Bronchial epithelial cell (primary cell): ENCODE data around the gene KCNH5. TPM values are rescaled to one million over a fixed set of nuclear protein-coding genes. Genes with fewer than 3 reads are reported as not detected.

Experiments used
- DNase-seq: peaks from one replicate; pipeline ENCODE4 v3.0.0-alpha.2; 2010; ENCODE audit warnings: low read depth
- FAIRE-seq: peaks from 2 replicates; lab custom pipeline; 2011; peaks lifted over from hg19 to GRCh38; lab: Jason Lieb, UNC
- H3K27me3 ChIP-seq: 2 replicates; pipeline ENCODE4 v1.5.1; 2011; ENCODE audit warnings: low read length; ENCODE audit not compliant: control insufficient read depth, insufficient read depth
- H3K36me3 ChIP-seq: 2 replicates; pipeline ENCODE4 v1.5.1; 2011; ENCODE audit warnings: low read length; ENCODE audit not compliant: control insufficient read depth, insufficient read depth
- H3K4me3 ChIP-seq: 2 replicates; pipeline ENCODE4 v1.5.1; 2011; ENCODE audit warnings: mild to moderate bottlenecking, low read depth, low read length, control low read depth
- CTCF ChIP-seq: IDR thresholded peaks from 2 replicates; pipeline ENCODE4 v1.5.1; 2011; ENCODE audit warnings: mild to moderate bottlenecking, moderate library complexity, low read length, control low read depth, inconsistent platforms; ENCODE audit not compliant: insufficient read depth, severe bottlenecking
- total RNA-seq: library from RNA; depleted of rRNA; stranded (reverse); fragments of >200 nt; gene quantifications from 2 replicates; pipeline ENCODE4 v1.2.1, GENCODE V29; 2014

The KCNH5 gene
- total RNA-seq, 1 donor from 2014 or later, result under 0.01 TPM

GRCh38 chr14:62662811-62663455 lies 382.3 kb downstream of the KCNH5 start:
- TF ChIP-seq CTCF, result no peak

GRCh38 chr14:62661818-62662217 lies 383.4 kb downstream of the KCNH5 start:
- no peaks in the 10 kb centered on the region for H3K27me3 ChIP-seq
- TF ChIP-seq CTCF, result no peak
- no peak overlapping the region for H3K4me3 ChIP-seq
- FAIRE-seq (no peak), DNase-seq (peak; percentile 80)
- no peaks in the 10 kb centered on the region for H3K36me3 ChIP-seq

More at GRCh38 chr14:62662811-62663455, 382.3 kb downstream of the KCNH5 start:
- no peak overlapping the region for H3K4me3 ChIP-seq
- no peaks in the 10 kb centered on the region for H3K36me3 ChIP-seq
- FAIRE-seq (no peak), DNase-seq (no peak)
- no peaks in the 10 kb centered on the region for H3K27me3 ChIP-seq

- TF ChIP-seq CTCF, result no peak
- no peak for FAIRE-seq
- no peaks in the 10 kb centered on the region for H3K27me3 ChIP-seq
- no peaks in the 10 kb centered on the region for H3K36me3 ChIP-seq
- DNase-seq, result no peak
- no peak overlapping the region for H3K4me3 ChIP-seq
These were observed 386.6 kb downstream of the KCNH5 start for GRCh38 chr14:62658631-62659030.

GRCh38 chr14:62657376-62657775 lies 387.9 kb downstream of the KCNH5 start:
- FAIRE-seq (no peak), DNase-seq (no peak)
- Histone ChIP-seq H3K36me3 (no peaks in the 10 kb centered on the region), H3K27me3 (no peaks in the 10 kb centered on the region), H3K4me3 (no peak overlapping the region)
- no peak for TF ChIP-seq CTCF

GRCh38 chr14:62655166-62655565 lies 390.1 kb downstream of the KCNH5 start:
- FAIRE-seq (no peak), DNase-seq (no peak)
- H3K36me3 ChIP-seq, result no peaks in the 10 kb centered on the region
- no peak overlapping the region for H3K4me3 ChIP-seq
- H3K27me3 ChIP-seq, result no peaks in the 10 kb centered on the region
- TF ChIP-seq CTCF, result no peak

GRCh38 chr14:62654641-62655040 lies 390.6 kb downstream of the KCNH5 start:
- Histone ChIP-seq H3K27me3 (no peaks in the 10 kb centered on the region), H3K36me3 (no peaks in the 10 kb centered on the region), H3K4me3 (no peak overlapping the region)
- no peak for DNase-seq
- TF ChIP-seq CTCF, result no peak
- no peak for FAIRE-seq
